Measurements from ENCODE around the gene OR52E5. TPM values are rescaled to one million over a fixed set of nuclear protein-coding genes. Genes with fewer than 3 reads are reported as not detected.

Gene OR52E5
- total RNA-seq, 1 donor from 2014 or later, result not detected

GRCh38 chr11:5931061-5931460, 38.1 kb downstream of the OR52E5 start:
- TF ChIP-seq, protein P1, sequence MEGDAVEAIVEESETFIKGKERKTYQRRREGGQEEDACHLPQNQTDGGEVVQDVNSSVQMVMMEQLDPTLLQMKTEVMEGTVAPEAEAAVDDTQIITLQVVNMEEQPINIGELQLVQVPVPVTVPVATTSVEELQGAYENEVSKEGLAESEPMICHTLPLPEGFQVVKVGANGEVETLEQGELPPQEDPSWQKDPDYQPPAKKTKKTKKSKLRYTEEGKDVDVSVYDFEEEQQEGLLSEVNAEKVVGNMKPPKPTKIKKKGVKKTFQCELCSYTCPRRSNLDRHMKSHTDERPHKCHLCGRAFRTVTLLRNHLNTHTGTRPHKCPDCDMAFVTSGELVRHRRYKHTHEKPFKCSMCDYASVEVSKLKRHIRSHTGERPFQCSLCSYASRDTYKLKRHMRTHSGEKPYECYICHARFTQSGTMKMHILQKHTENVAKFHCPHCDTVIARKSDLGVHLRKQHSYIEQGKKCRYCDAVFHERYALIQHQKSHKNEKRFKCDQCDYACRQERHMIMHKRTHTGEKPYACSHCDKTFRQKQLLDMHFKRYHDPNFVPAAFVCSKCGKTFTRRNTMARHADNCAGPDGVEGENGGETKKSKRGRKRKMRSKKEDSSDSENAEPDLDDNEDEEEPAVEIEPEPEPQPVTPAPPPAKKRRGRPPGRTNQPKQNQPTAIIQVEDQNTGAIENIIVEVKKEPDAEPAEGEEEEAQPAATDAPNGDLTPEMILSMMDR (IDR thresholded peaks at IDR 0.05; ENCODE audit: insufficient read depth, low read depth, low read length), result no peak
- TF ChIP-seq EZH2 (IDR thresholded peaks at IDR 0.05; ENCODE audit: insufficient read depth, low read length), result no peak
- Histone ChIP-seq H3K4me1 (ENCODE audit: insufficient read depth, low read length) (no peaks in the 10 kb centered on the region), H4K20me1 (ENCODE audit: insufficient read depth, low read length) (no peaks in the 10 kb centered on the region), H2AFZ (ENCODE audit: low read depth, low read length) (no peak overlapping the region), H3K4me3 (ENCODE audit: insufficient read depth, low read depth, low read length) (no peak overlapping the region), H3K27ac (ENCODE audit: low read depth, low read length) (no peak overlapping the region), H3K27me3 (ENCODE audit: insufficient read depth, low read length) (no peaks in the 10 kb centered on the region), H3K9ac (ENCODE audit: low read length) (no peak overlapping the region), H3K9me3 (ENCODE audit: insufficient read depth, low read depth, low read length) (peaks cover 12% of the 10 kb centered on the region), H3K4me2 (ENCODE audit: low read length) (no peak overlapping the region), H3K79me2 (ENCODE audit: insufficient read depth, low read length) (no peaks in the 10 kb centered on the region), H3K36me3 (ENCODE audit: insufficient read depth, low read length) (no peaks in the 10 kb centered on the region)
- Mint-ChIP-seq H3K4me3 (ENCODE audit: unreplicated experiment) (no peak overlapping the region), H3K4me1 (ENCODE audit: low read depth, unreplicated experiment) (no peaks in the 10 kb centered on the region), H3K27ac (ENCODE audit: unreplicated experiment) (no peak overlapping the region), H3K27me3 (ENCODE audit: low read depth, unreplicated experiment) (peaks cover 4% of the 10 kb centered on the region), H3K36me3 (ENCODE audit: low read depth, unreplicated experiment) (peaks cover 2% of the 10 kb centered on the region), H3K9me3 (ENCODE audit: unreplicated experiment) (peaks cover 17% of the 10 kb centered on the region)
- DNase-seq (ENCODE audit: low read depth), result no peak
- FAIRE-seq, result no peak

- Histone ChIP-seq H3K9ac (ENCODE audit: low read length) (no peak overlapping the region), H3K36me3 (ENCODE audit: insufficient read depth, low read length) (no peaks in the 10 kb centered on the region), H3K4me3 (ENCODE audit: insufficient read depth, low read depth, low read length) (no peak overlapping the region), H3K27me3 (ENCODE audit: insufficient read depth, low read length) (no peaks in the 10 kb centered on the region), H3K9me3 (ENCODE audit: insufficient read depth, low read depth, low read length) (peaks cover 12% of the 10 kb centered on the region), H3K4me1 (ENCODE audit: insufficient read depth, low read length) (no peaks in the 10 kb centered on the region), H3K79me2 (ENCODE audit: insufficient read depth, low read length) (no peaks in the 10 kb centered on the region), H3K27ac (ENCODE audit: low read depth, low read length) (no peak overlapping the region), H4K20me1 (ENCODE audit: insufficient read depth, low read length) (no peaks in the 10 kb centered on the region), H2AFZ (ENCODE audit: low read depth, low read length) (no peak overlapping the region), H3K4me2 (ENCODE audit: low read length) (no peak overlapping the region)
- Mint-ChIP-seq H3K36me3 (ENCODE audit: low read depth, unreplicated experiment) (peaks cover 2% of the 10 kb centered on the region), H3K4me3 (ENCODE audit: unreplicated experiment) (no peak overlapping the region), H3K27ac (ENCODE audit: unreplicated experiment) (no peak overlapping the region), H3K9me3 (ENCODE audit: unreplicated experiment) (peaks cover 17% of the 10 kb centered on the region), H3K27me3 (ENCODE audit: low read depth, unreplicated experiment) (peaks cover 4% of the 10 kb centered on the region), H3K4me1 (ENCODE audit: low read depth, unreplicated experiment) (no peaks in the 10 kb centered on the region)
- DNase-seq (ENCODE audit: low read depth) (no peak), FAIRE-seq (no peak)
- no peak for TF ChIP-seq EZH2 (IDR thresholded peaks at IDR 0.05; ENCODE audit: insufficient read depth, low read length)
- TF ChIP-seq, protein P1 (IDR thresholded peaks at IDR 0.05; ENCODE audit: insufficient read depth, low read depth, low read length), result no peak
Measured at GRCh38 chr11:5932671-5933070, 39.7 kb downstream of the OR52E5 start.

DNA sequence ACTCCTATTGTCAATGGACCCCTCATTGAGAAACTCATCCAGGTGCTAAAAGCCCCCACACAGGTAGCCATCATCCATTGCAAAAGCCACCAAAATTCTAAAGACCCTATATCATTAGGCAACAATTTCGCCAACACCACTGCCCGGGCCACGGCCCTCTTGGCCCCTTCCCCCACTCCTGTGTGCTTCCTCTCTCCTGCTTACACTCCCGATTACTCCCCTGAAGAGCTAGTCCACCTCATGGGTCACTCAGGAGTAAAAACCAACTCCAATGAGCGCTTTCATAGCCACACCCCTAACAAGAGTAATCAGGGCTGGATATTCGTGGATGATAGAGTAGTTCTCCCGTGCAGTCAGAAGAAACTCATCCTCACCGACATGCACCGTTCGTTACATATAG, 40.1 kb downstream of the OR52E5 start:
- H3K36me3 ChIP-seq (ENCODE audit: insufficient read depth, low read length), result no peaks in the 10 kb centered on the region
- H3K27ac Mint-ChIP-seq (ENCODE audit: unreplicated experiment), result no peak overlapping the region
- peaks cover 4% of the 10 kb centered on the region for H3K27me3 Mint-ChIP-seq (ENCODE audit: low read depth, unreplicated experiment)
- H3K9me3 ChIP-seq (ENCODE audit: insufficient read depth, low read depth, low read length), result peaks cover 8% of the 10 kb centered on the region
- H4K20me1 ChIP-seq (ENCODE audit: insufficient read depth, low read length), result no peaks in the 10 kb centered on the region
- TF ChIP-seq, protein P1 (IDR thresholded peaks at IDR 0.05; ENCODE audit: insufficient read depth, low read depth, low read length), result no peak
- TF ChIP-seq EZH2 (IDR thresholded peaks at IDR 0.05; ENCODE audit: insufficient read depth, low read length), result no peak
- DNase-seq (ENCODE audit: low read depth) (no peak), FAIRE-seq (no peak)
- H2AFZ ChIP-seq (ENCODE audit: low read depth, low read length), result no peak overlapping the region
- no peaks in the 10 kb centered on the region for H3K27me3 ChIP-seq (ENCODE audit: insufficient read depth, low read length)
- H3K79me2 ChIP-seq (ENCODE audit: insufficient read depth, low read length), result no peaks in the 10 kb centered on the region
- H3K36me3 Mint-ChIP-seq (ENCODE audit: low read depth, unreplicated experiment), result peaks cover 2% of the 10 kb centered on the region
- H3K4me1 ChIP-seq (ENCODE audit: insufficient read depth, low read length), result no peaks in the 10 kb centered on the region
- H3K4me3 ChIP-seq (ENCODE audit: insufficient read depth, low read depth, low read length), result no peak overlapping the region
- peaks cover 17% of the 10 kb centered on the region for H3K9me3 Mint-ChIP-seq (ENCODE audit: unreplicated experiment)
- no peak overlapping the region for H3K4me2 ChIP-seq (ENCODE audit: low read length)
- no peak overlapping the region for H3K4me3 Mint-ChIP-seq (ENCODE audit: unreplicated experiment)
- no peak overlapping the region for H3K9ac ChIP-seq (ENCODE audit: low read length)
- no peak overlapping the region for H3K27ac ChIP-seq (ENCODE audit: low read depth, low read length)
- H3K4me1 Mint-ChIP-seq (ENCODE audit: low read depth, unreplicated experiment), result no peaks in the 10 kb centered on the region

All from astrocyte (in vitro differentiated cells and primary cell).